ENCODE data around the gene GEMIN8. TPM values are rescaled to one million over a fixed set of nuclear protein-coding genes. Genes with fewer than 3 reads are reported as not detected.

Gene GEMIN8
- total and polyA plus RNA-seq, 9 donors: 10.7 to 18.7 (median 16.0) TPM

GRCh38 chrX:13994536-13995080 lies 35.1 kb downstream of the GEMIN8 start:
- Histone ChIP-seq H3K36me3 (ENCODE audit: control insufficient read depth, insufficient read depth, low read length) (no peaks in the 10 kb centered on the region), H3K9me3 (replicated peaks; ENCODE audit: control insufficient read depth, low read depth, low read length) (no peaks in the 10 kb centered on the region), H3K4me3 (ENCODE audit: low read length) (no peak overlapping the region), H3K27ac (ENCODE audit: low read length) (no peak overlapping the region), H3K4me1 (ENCODE audit: control insufficient read depth, insufficient read depth, low read length) (peaks cover 5% of the 10 kb centered on the region), H3K27me3 (ENCODE audit: control insufficient read depth, insufficient read depth, low read length) (peaks cover 37% of the 10 kb centered on the region)
- WGBS (ENCODE audit: insufficient coverage): 50% methylated on average over 1 of the region's 3 CpGs
- DNase-seq: no peak

DNA sequence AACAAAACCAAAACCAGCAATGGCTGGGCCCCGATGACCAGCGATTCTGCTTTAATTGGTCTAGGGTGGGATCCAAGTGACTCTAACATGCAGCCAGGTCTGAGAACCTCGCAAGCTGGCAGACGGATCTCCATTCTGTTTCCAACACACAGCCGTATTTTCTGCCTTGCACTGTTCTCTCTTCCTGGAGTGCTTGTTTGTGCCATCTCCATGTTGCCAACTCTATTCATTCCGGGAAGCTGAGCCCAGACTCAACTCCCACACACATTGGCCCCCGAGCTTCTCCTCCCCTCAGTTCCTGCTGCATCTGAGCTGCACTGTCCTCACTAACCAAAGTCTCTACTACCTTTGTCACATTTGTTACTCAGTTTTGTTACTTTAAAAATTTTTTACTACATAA lies 35.6 kb downstream of the GEMIN8 start:
- H3K27me3 ChIP-seq (ENCODE audit: control insufficient read depth, insufficient read depth, low read length): peaks cover 39% of the 10 kb centered on the region
- DNase-seq: peak; percentile 9

DNA sequence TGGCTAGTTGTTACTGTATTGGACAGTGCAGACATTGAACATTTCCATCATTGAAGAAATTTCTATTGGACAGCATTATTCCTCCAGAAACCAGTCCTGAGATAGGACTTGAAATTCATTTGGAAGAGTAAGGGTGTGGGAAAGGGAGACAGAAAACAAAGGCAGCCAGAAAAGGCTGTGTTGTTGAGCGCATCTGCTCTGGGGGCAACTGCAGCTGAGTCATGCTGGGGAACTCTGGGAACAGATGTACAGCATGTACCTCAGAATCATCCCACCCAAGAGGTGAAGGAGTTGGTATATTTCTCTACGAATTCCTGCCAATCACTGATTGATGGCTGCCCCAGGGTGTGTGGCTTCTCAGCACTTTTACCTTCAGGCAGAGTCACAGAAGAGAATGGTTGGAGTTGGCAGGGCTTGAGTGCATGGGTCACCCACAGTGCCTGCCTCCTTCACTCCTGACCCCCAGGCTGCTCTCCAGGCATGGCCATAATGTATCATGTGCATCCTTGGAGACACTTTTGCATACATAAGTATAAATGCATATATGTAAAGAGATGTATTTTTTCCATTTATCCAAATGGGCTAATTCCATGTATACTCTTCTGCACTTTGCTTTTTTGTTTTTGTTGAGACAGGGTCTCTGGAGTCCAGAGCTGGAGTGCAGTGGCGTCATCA lies 39.4 kb downstream of the GEMIN8 start:
- peaks cover 5% of the 10 kb centered on the region for H3K4me1 ChIP-seq (ENCODE audit: control insufficient read depth, insufficient read depth, low read length)
- peaks cover 37% of the 10 kb centered on the region for H3K27me3 ChIP-seq (ENCODE audit: control insufficient read depth, insufficient read depth, low read length)
- DNase-seq: peak; percentile 37
- H3K9me3 ChIP-seq (replicated peaks; ENCODE audit: control insufficient read depth, low read depth, low read length): no peaks in the 10 kb centered on the region
- no peak overlapping the region for H3K27ac ChIP-seq (ENCODE audit: low read length)
- no peaks in the 10 kb centered on the region for H3K36me3 ChIP-seq (ENCODE audit: control insufficient read depth, insufficient read depth, low read length)
- no peak overlapping the region for H3K4me3 ChIP-seq (ENCODE audit: low read length)
- 40% methylated on average over 2 of the region's 3 CpGs for WGBS (ENCODE audit: insufficient coverage)

More for the DNA sequence above, 35.6 kb downstream of the GEMIN8 start:
- Histone ChIP-seq H3K9me3 (replicated peaks; ENCODE audit: control insufficient read depth, low read depth, low read length) (no peaks in the 10 kb centered on the region), H3K4me1 (ENCODE audit: control insufficient read depth, insufficient read depth, low read length) (peaks cover 5% of the 10 kb centered on the region), H3K27ac (ENCODE audit: low read length) (no peak overlapping the region), H3K4me3 (ENCODE audit: low read length) (no peak overlapping the region), H3K36me3 (ENCODE audit: control insufficient read depth, insufficient read depth, low read length) (no peaks in the 10 kb centered on the region)
- WGBS (ENCODE audit: insufficient coverage): 61% methylated on average over 6 of the region's 7 CpGs

DNA sequence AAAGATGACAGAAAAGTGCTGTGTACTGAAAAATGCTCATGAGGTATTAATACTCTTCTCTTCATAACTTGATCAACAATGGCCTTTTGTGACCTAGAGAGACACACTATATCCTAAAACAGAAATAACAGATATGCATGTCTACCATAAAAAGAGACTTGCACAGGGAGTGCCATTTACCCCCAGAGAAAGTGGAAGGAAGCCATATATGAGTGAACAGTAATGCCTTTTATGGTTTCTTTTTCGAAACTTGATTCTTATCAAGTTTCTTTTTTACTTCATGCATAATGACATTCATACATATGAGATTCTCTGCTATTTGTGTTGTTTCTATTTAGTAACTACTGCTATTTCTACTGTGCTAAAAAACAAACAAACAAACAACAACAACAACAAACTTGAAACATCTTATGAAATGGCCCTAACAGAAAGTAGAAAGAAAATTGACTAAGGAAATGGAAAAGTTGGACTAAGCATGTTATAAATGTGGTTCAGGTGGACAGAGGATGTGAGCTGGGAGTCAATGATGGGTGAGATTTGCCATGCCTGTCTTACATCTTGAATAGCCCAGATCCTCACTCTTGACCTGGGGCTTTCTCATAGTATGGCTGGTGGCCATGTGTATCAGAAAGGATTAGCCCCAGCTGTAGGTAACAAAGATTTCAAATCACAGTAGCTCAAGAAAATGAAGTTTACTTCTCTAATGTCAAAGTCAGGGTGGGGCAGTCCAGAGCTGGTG lies 43.8 kb downstream of the GEMIN8 start:
- H3K4me3 ChIP-seq (ENCODE audit: low read length): no peak overlapping the region
- peaks cover 4% of the 10 kb centered on the region for H3K9me3 ChIP-seq (replicated peaks; ENCODE audit: control insufficient read depth, low read depth, low read length)
- no peak for DNase-seq
- H3K4me1 ChIP-seq (ENCODE audit: control insufficient read depth, insufficient read depth, low read length): peaks cover 5% of the 10 kb centered on the region
- H3K27ac ChIP-seq (ENCODE audit: low read length): no peak overlapping the region
- H3K36me3 ChIP-seq (ENCODE audit: control insufficient read depth, insufficient read depth, low read length): no peaks in the 10 kb centered on the region
- no CpG with 5 or more reads among the region's 1 CpG for WGBS (ENCODE audit: insufficient coverage)
- peaks cover 21% of the 10 kb centered on the region for H3K27me3 ChIP-seq (ENCODE audit: control insufficient read depth, insufficient read depth, low read length)

DNA sequence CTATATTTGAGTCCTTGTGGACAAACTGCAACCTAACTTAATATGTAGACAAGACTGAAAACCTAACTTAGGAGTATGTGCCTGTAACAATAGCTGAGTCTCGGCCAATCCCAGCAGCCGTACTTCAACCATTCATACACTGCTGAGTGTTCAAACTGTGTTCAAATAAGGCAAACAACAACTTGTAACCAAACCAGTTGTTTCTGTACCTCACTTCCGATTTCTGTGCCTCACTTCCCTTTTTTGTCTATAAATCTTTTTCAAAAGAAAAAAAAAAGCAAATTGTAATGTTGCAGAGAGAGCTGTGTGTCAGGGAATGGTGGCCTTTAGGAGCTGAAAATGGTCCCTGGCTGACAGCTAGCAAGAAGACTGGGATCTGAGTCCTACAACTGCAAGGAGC lies 46.0 kb downstream of the GEMIN8 start:
- Histone ChIP-seq H3K4me1 (ENCODE audit: control insufficient read depth, insufficient read depth, low read length) (no peaks in the 10 kb centered on the region), H3K36me3 (ENCODE audit: control insufficient read depth, insufficient read depth, low read length) (no peaks in the 10 kb centered on the region), H3K27me3 (ENCODE audit: control insufficient read depth, insufficient read depth, low read length) (peaks cover 10% of the 10 kb centered on the region), H3K9me3 (replicated peaks; ENCODE audit: control insufficient read depth, low read depth, low read length) (peaks cover 4% of the 10 kb centered on the region), H3K4me3 (ENCODE audit: low read length) (no peak overlapping the region), H3K27ac (ENCODE audit: low read length) (no peak overlapping the region)
- WGBS (ENCODE audit: insufficient coverage): no CpG with 5 or more reads among the region's 3 CpGs
- peak; percentile 12 for DNase-seq

DNA sequence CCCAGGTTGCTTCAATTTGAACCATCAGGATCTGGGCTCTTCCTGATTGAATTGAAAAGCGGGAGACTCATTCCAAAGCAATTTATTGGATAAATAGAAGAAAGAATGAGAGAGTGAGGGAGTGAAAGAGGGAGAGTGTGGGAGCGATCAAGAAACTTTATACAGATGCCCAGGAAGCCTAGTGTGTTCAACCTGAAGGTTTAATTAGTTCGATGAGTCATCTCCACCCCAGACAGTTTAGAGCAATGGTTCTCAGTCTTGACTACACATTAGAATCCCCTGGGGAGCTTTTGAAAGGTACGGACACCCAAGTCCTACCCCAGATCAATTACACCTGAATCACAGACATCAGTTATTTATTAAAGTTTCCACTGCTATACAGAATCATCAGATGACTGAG lies 61.5 kb downstream of the GEMIN8 start:
- no peaks in the 10 kb centered on the region for H3K4me1 ChIP-seq (ENCODE audit: control insufficient read depth, insufficient read depth, low read length)
- DNase-seq: no peak
- peaks cover 25% of the 10 kb centered on the region for H3K27me3 ChIP-seq (ENCODE audit: control insufficient read depth, insufficient read depth, low read length)
- 75% methylated on average over 1 of the region's 4 CpGs for WGBS (ENCODE audit: insufficient coverage)
- no peaks in the 10 kb centered on the region for H3K36me3 ChIP-seq (ENCODE audit: control insufficient read depth, insufficient read depth, low read length)
- H3K9me3 ChIP-seq (replicated peaks; ENCODE audit: control insufficient read depth, low read depth, low read length): no peaks in the 10 kb centered on the region
- no peak overlapping the region for H3K4me3 ChIP-seq (ENCODE audit: low read length)
- H3K27ac ChIP-seq (ENCODE audit: low read length): no peak overlapping the region

DNA sequence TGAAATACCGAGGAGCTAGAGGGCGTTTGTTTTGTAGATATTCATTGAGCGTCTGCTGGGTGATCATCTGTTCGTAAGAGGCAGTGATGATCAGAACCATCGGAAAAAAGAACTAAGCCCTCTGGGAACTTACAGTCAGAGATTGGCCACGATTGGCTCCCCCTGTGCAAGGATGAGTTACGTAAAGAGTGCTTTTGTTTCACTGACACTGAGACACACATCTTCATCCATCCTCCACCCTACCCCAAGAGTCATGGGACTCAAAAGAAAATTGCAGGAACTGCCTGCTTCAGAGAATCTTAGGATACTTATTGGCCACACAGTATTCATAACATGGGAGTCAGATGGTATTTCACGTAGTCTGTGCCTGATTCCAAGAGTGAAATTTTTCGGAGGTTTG lies 62.1 kb downstream of the GEMIN8 start:
- Histone ChIP-seq H3K27me3 (ENCODE audit: control insufficient read depth, insufficient read depth, low read length) (peaks cover 26% of the 10 kb centered on the region), H3K27ac (ENCODE audit: low read length) (no peak overlapping the region), H3K9me3 (replicated peaks; ENCODE audit: control insufficient read depth, low read depth, low read length) (no peaks in the 10 kb centered on the region), H3K4me3 (ENCODE audit: low read length) (no peak overlapping the region), H3K4me1 (ENCODE audit: control insufficient read depth, insufficient read depth, low read length) (no peaks in the 10 kb centered on the region), H3K36me3 (ENCODE audit: control insufficient read depth, insufficient read depth, low read length) (no peaks in the 10 kb centered on the region)
- DNase-seq: no peak
- WGBS (ENCODE audit: insufficient coverage): 97% methylated on average over 5 of the region's 9 CpGs

DNA sequence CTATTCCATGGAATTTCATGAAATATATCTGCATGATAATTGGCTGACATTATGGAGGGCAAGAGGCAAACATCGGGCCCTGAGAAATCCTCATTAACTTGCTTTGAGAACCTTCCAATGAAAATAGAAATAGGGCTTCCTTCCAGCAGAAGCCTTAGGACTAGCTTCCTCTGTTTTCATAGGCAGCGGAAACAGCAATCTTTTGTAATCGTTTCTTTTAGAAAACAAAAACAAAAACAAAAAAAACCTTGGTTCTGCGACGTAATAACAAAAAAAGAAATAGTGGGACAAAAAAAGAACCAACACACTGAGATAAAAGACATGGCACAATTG lies 62.9 kb downstream of the GEMIN8 start:
- Histone ChIP-seq H3K27me3 (ENCODE audit: control insufficient read depth, insufficient read depth, low read length) (peaks cover 32% of the 10 kb centered on the region), H3K36me3 (ENCODE audit: control insufficient read depth, insufficient read depth, low read length) (no peaks in the 10 kb centered on the region), H3K4me1 (ENCODE audit: control insufficient read depth, insufficient read depth, low read length) (no peaks in the 10 kb centered on the region), H3K4me3 (ENCODE audit: low read length) (no peak overlapping the region), H3K27ac (ENCODE audit: low read length) (peak overlapping the region; percentile 3), H3K9me3 (replicated peaks; ENCODE audit: control insufficient read depth, low read depth, low read length) (no peaks in the 10 kb centered on the region)
- peak; percentile 47 for DNase-seq
- WGBS (ENCODE audit: insufficient coverage): 73% methylated on average over 2 of the region's 5 CpGs

DNA sequence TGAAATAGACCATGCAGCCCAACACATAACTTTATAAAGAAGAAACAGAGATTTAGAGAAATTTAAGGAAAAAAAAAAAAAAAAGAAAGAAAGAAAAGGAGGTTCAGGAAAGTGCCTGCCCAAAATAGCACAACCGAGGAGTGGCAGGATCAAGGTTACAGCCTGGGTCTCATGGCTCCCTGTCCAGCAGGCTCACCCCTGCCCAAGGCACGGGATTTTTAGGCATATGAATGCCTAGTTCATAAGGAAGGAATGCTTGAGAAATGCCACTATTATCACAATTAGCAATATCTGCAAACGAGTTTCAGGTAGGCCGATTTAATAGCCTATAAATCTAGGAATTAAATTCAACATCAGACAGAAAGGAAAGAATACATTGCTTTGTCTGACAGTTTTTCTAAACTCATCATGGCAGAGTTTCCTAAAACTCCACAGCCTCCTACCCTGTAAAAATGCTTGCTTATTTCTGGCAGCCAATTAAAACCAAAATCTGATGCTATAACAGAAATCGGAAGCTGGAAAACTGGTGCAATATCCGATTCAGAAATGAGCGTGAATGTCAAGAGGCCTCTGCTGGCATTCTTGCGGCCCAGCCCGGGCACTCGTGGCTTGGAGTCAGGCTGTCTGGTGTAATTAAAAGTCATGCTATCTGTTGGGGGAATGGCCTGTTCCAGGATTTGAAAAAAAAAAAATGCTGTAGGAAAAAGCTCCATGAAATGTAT lies 63.5 kb downstream of the GEMIN8 start:
- WGBS (ENCODE audit: insufficient coverage): 74% methylated on average over 6 of the region's 10 CpGs
- Histone ChIP-seq H3K4me3 (ENCODE audit: low read length) (no peak overlapping the region), H3K27ac (ENCODE audit: low read length) (no peak overlapping the region), H3K27me3 (ENCODE audit: control insufficient read depth, insufficient read depth, low read length) (peaks cover 30% of the 10 kb centered on the region), H3K4me1 (ENCODE audit: control insufficient read depth, insufficient read depth, low read length) (no peaks in the 10 kb centered on the region), H3K36me3 (ENCODE audit: control insufficient read depth, insufficient read depth, low read length) (no peaks in the 10 kb centered on the region), H3K9me3 (replicated peaks; ENCODE audit: control insufficient read depth, low read depth, low read length) (no peaks in the 10 kb centered on the region)
- peak; percentile 47 for DNase-seq

DNA sequence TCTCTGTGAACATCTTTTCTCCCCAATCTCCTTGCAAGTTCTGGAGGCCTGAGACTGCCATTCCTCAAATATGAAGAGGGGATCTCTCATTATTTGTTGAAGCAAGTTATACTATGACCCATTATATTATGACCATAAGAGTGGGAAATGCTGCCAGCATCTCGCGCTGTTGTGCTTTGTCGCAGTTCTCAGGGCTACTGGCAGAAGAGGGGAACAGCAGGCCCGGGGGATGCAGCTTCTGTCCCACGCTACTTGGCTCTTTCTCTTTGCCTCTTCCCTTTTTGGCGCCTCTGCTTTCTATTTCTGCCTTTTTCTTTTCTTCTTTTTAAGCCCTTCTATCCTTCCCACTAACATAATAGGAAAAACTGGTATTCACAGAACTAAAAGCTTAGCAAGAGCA lies 64.2 kb downstream of the GEMIN8 start:
- no peak overlapping the region for H3K4me3 ChIP-seq (ENCODE audit: low read length)
- H3K36me3 ChIP-seq (ENCODE audit: control insufficient read depth, insufficient read depth, low read length): no peaks in the 10 kb centered on the region
- H3K9me3 ChIP-seq (replicated peaks; ENCODE audit: control insufficient read depth, low read depth, low read length): no peaks in the 10 kb centered on the region
- no peak overlapping the region for H3K27ac ChIP-seq (ENCODE audit: low read length)
- H3K27me3 ChIP-seq (ENCODE audit: control insufficient read depth, insufficient read depth, low read length): peaks cover 27% of the 10 kb centered on the region
- H3K4me1 ChIP-seq (ENCODE audit: control insufficient read depth, insufficient read depth, low read length): no peaks in the 10 kb centered on the region
- peak; percentile 11 for DNase-seq
- 43% methylated on average over 4 of the region's 6 CpGs for WGBS (ENCODE audit: insufficient coverage)
